HEK293 (cell line): ENCODE results near the gene AHCYL1.

Experiments used
- GLI4 ChIP-seq: fragments of 450-650 bp; formaldehyde crosslinking; IDR thresholded peaks from 2 replicates; pipeline ENCODE4 v1.5.1; 2016; ENCODE audit warnings: missing biosample characterization, missing genetic modification characterization
- KLF1 ChIP-seq: fragments of 450-650 bp; formaldehyde crosslinking; IDR thresholded peaks from 2 replicates; pipeline ENCODE4 v1.5.1; 2016; ENCODE audit warnings: missing biosample characterization, missing genetic modification characterization
- ZNF133 ChIP-seq: fragments of 450-650 bp; formaldehyde crosslinking; IDR thresholded peaks from 2 replicates; pipeline ENCODE4 v1.5.1; 2016; ENCODE audit warnings: missing biosample characterization, missing genetic modification characterization
- ZNF174 ChIP-seq: fragments of 450-650 bp; formaldehyde crosslinking; IDR thresholded peaks from 2 replicates; pipeline ENCODE4 v1.5.0; 2017; ENCODE audit warnings: missing biosample characterization, mild to moderate bottlenecking, missing genetic modification characterization
- ZNF423 ChIP-seq: fragments of 450-650 bp; formaldehyde crosslinking; IDR thresholded peaks from 2 replicates; pipeline ENCODE4 v1.5.1; 2016; ENCODE audit warnings: missing biosample characterization, missing genetic modification characterization
- ZNF785 ChIP-seq: fragments of 450-650 bp; formaldehyde crosslinking; IDR thresholded peaks from 2 replicates; pipeline ENCODE4 v1.5.1; 2016; ENCODE audit warnings: missing biosample characterization, missing genetic modification characterization
- TF ChIP-seq, protein P1 (sequence below): fragments of 450-650 bp; formaldehyde crosslinking; IDR thresholded peaks from 2 replicates; pipeline ENCODE4 v1.5.1; 2016; ENCODE audit warnings: missing biosample characterization, missing genetic modification characterization
- TF ChIP-seq, protein P2 (sequence below): fragments of 450-650 bp; formaldehyde crosslinking; IDR thresholded peaks from 2 replicates; pipeline ENCODE4 v1.5.1; 2016; ENCODE audit warnings: missing biosample characterization, missing genetic modification characterization
- TF ChIP-seq, protein P3 (sequence below): fragments of 450-650 bp; formaldehyde crosslinking; IDR thresholded peaks from 2 replicates; pipeline ENCODE4; 2016; ENCODE audit warnings: missing biosample characterization, missing genetic modification characterization

DNA sequence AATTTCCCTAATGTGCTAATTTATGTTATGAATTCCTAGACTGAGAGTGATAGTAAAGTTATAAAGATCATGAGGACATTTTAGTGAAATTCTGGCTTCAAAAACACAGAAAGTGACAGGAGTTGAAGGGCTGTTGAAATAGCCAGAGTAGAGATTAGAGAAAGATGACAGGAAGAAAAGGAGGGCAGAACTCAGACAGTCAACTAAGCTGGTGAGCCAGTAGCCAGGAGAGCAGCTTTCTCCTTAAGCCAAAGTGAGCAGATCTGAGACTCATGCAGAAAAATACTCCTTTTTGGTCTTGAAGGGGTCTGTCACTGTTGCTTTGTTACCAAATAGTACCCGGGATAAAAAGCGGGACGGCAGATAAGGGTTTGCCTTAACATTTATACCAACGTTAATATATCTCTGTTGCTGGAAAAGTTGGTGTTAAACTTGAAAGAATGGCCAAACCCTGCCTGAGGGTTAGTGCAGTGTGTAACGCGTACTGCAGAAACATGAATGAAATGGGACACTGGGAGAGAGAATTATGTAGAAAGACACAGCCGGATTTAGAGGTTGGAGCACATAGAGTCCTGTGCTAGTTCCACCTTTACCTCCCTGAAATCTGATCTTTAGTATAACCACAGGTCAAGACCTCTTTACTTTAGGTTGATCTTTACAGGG, 12.8 kb downstream of the AHCYL1 start:
- TF ChIP-seq KLF1, result no peak
- no peak for TF ChIP-seq ZNF423 (tag by site-specific recombination)
- TF ChIP-seq ZNF785, result no peak
- TF ChIP-seq GLI4, result no peak
- TF ChIP-seq, protein P1, sequence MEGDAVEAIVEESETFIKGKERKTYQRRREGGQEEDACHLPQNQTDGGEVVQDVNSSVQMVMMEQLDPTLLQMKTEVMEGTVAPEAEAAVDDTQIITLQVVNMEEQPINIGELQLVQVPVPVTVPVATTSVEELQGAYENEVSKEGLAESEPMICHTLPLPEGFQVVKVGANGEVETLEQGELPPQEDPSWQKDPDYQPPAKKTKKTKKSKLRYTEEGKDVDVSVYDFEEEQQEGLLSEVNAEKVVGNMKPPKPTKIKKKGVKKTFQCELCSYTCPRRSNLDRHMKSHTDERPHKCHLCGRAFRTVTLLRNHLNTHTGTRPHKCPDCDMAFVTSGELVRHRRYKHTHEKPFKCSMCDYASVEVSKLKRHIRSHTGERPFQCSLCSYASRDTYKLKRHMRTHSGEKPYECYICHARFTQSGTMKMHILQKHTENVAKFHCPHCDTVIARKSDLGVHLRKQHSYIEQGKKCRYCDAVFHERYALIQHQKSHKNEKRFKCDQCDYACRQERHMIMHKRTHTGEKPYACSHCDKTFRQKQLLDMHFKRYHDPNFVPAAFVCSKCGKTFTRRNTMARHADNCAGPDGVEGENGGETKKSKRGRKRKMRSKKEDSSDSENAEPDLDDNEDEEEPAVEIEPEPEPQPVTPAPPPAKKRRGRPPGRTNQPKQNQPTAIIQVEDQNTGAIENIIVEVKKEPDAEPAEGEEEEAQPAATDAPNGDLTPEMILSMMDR (tag by site-specific recombination), result no peak
- no peak for TF ChIP-seq ZNF174 (tag by site-specific recombination)
- TF ChIP-seq, protein P2, sequence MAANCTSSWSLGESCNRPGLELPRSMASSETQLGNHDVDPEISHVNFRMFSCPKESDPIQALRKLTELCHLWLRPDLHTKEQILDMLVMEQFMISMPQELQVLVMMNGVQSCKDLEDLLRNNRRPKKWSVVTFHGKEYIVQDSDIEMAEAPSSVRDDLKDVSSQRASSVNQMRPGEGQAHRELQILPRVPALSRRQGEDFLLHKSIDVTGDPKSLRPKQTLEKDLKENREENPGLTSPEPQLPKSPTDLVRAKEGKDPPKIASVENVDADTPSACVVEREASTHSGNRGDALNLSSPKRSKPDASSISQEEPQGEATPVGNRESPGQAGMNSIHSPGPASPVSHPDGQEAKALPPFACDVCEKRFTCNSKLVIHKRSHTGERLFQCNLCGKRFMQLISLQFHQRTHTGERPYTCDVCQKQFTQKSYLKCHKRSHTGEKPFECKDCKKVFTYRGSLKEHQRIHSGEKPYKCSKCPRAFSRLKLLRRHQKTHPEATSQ (tag by site-specific recombination), result no peak
- TF ChIP-seq, protein P3, sequence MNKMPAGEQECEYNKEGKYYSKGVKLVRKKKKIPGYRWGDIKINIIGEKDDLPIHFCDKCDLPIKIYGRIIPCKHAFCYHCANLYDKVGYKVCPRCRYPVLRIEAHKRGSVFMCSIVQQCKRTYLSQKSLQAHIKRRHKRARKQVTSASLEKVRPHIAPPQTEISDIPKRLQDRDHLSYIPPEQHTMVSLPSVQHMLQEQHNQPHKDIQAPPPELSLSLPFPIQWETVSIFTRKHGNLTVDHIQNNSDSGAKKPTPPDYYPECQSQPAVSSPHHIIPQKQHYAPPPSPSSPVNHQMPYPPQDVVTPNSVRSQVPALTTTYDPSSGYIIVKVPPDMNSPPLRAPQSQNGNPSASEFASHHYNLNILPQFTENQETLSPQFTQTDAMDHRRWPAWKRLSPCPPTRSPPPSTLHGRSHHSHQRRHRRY (tag by site-specific recombination), result no peak
- TF ChIP-seq ZNF133 (tag by site-specific recombination), result no peak
